GM23338 (cell line): ENCODE results near the gene CD68.

Experiments used
- CREB1 ChIP-seq: fragments of 250-450 bp; sonication (Bioruptor Pico); IDR thresholded peaks from 2 replicates; pipeline ENCODE4 v1.5.0; 2020; ENCODE audit warnings: low read depth, mild to moderate bottlenecking, moderate library complexity
- ETS1 ChIP-seq: IDR thresholded peaks from 2 replicates; pipeline ENCODE4 v1.6.1; 2016; ENCODE audit warnings: antibody characterized with exemption
- EZH2 ChIP-seq: fragments of 200-600 bp; sonication (generic); IDR thresholded peaks from one replicate; pipeline ENCODE4 v1.8.0; 2017; ENCODE audit warnings: antibody characterized with exemption, mild to moderate bottlenecking, low read depth; ENCODE audit not compliant: unreplicated experiment
- EZH2phosphoT487 ChIP-seq: fragments of 200-600 bp; sonication (generic); IDR thresholded peaks from one replicate; pipeline ENCODE4 v1.8.1; 2018; ENCODE audit warnings: antibody characterized with exemption; ENCODE audit not compliant: unreplicated experiment
- JUNB ChIP-seq: IDR thresholded peaks from one replicate; pipeline ENCODE4 v1.6.1; 2016; ENCODE audit warnings: antibody characterized with exemption; ENCODE audit not compliant: unreplicated experiment
- NANOG ChIP-seq: IDR thresholded peaks from 2 replicates; pipeline ENCODE4 v1.6.1; 2016; ENCODE audit warnings: antibody characterized with exemption, borderline replicate concordance
- POLR2AphosphoS5 ChIP-seq: IDR thresholded peaks from 2 replicates; pipeline ENCODE4 v1.6.1; 2016; ENCODE audit warnings: antibody characterized with exemption, low read depth
- REST ChIP-seq: IDR thresholded peaks from one replicate; pipeline ENCODE4 v1.6.1; 2018; ENCODE audit warnings: antibody characterized with exemption; ENCODE audit not compliant: unreplicated experiment
- STAT1 ChIP-seq: IDR thresholded peaks from one replicate; pipeline ENCODE4 v1.6.1; 2016; ENCODE audit warnings: antibody characterized with exemption; ENCODE audit not compliant: unreplicated experiment
- ZNF114 ChIP-seq: fragments of 250-450 bp; sonication (Bioruptor Pico); IDR thresholded peaks from 2 replicates; pipeline ENCODE4 v1.5.0; 2020; ENCODE audit warnings: mild to moderate bottlenecking, moderate library complexity
- ZNF331 ChIP-seq: fragments of 250-450 bp; sonication (Bioruptor Pico); IDR thresholded peaks from 2 replicates; pipeline ENCODE4 v1.5.0; 2020; ENCODE audit warnings: low read depth, mild to moderate bottlenecking, moderate library complexity
- ZNF462 ChIP-seq: fragments of 250-450 bp; sonication (Bioruptor Pico); IDR thresholded peaks from 2 replicates; pipeline ENCODE4 v1.5.0; 2020; ENCODE audit warnings: mild to moderate bottlenecking, moderate library complexity
- TF ChIP-seq, protein P1 (sequence below), 2 experiments: fragments of 200-600 bp in 1 of 2; sonication (generic) in 1 of 2; conservative IDR thresholded peaks; 2 replicates each; pipeline versions ENCODE4 v1.5.1 to v1.6.1; 2016 to 2017; ENCODE audit warnings: antibody characterized with exemption in 2 of 2, low read depth in 2 of 2, mild to moderate bottlenecking in 2 of 2, moderate library complexity in 1 of 2

DNA sequence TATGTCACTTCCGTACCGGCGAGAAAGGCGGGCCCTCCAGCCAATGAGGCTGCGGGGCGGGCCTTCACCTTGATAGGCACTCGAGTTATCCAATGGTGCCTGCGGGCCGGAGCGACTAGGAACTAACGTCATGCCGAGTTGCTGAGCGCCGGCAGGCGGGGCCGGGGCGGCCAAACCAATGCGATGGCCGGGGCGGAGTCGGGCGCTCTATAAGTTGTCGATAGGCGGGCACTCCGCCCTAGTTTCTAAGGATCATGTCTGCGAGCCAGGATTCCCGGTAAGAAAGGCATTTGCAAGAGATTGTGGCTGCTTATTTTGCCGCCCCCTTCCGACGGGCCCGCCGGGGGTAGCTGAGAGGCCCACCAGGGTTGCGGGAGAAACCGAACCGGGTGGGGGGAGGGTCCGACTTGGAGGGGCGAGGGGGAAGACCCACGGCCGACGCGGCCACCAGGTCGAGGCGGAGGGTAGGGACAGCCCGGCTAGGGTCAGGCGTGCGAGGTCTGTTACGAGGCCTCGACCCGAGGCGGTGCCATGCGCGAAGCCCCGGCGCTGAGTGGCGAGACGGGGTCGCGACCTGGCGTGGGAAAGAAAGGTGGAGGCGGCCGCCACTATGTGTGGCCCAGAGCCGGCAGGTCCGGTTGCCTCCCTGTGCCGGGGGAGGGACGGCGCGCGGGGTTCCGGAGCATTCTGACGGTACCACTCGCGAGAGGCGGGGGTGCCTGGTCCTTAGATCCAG, 6.7 kb upstream of the CD68 start:
- TF ChIP-seq, protein P1, sequence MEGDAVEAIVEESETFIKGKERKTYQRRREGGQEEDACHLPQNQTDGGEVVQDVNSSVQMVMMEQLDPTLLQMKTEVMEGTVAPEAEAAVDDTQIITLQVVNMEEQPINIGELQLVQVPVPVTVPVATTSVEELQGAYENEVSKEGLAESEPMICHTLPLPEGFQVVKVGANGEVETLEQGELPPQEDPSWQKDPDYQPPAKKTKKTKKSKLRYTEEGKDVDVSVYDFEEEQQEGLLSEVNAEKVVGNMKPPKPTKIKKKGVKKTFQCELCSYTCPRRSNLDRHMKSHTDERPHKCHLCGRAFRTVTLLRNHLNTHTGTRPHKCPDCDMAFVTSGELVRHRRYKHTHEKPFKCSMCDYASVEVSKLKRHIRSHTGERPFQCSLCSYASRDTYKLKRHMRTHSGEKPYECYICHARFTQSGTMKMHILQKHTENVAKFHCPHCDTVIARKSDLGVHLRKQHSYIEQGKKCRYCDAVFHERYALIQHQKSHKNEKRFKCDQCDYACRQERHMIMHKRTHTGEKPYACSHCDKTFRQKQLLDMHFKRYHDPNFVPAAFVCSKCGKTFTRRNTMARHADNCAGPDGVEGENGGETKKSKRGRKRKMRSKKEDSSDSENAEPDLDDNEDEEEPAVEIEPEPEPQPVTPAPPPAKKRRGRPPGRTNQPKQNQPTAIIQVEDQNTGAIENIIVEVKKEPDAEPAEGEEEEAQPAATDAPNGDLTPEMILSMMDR (conservative IDR thresholded peaks at IDR 0.05; ENCODE audit: low read depth in 2 of 2) = no peak
- TF ChIP-seq REST (no peak), POLR2AphosphoS5 (peak; percentile 94), JUNB (no peak), EZH2 (no peak), STAT1 (no peak), EZH2phosphoT487 (no peak), ETS1 (no peak; the same call in 1 of the 2 replicates), ZNF114 (no peak), CREB1 (CRISPR knock-in tag) (peak; percentile 98), ZNF331 (CRISPR knock-in tag) (no peak), ZNF462 (CRISPR knock-in tag) (no peak), NANOG (no peak)
